Epithelial cell of umbilical artery (primary cell): ENCODE measurements around the gene EYA3. TPM values are rescaled to one million over a fixed set of nuclear protein-coding genes. Genes with fewer than 3 reads are reported as not detected.

Experiments used
- total RNA-seq: library from RNA; depleted of rRNA; stranded (reverse); fragments of >200 nt; gene quantifications from 2 replicates; pipeline ENCODE4 v1.2.3, GENCODE V29; 2014

Gene EYA3, protein sequence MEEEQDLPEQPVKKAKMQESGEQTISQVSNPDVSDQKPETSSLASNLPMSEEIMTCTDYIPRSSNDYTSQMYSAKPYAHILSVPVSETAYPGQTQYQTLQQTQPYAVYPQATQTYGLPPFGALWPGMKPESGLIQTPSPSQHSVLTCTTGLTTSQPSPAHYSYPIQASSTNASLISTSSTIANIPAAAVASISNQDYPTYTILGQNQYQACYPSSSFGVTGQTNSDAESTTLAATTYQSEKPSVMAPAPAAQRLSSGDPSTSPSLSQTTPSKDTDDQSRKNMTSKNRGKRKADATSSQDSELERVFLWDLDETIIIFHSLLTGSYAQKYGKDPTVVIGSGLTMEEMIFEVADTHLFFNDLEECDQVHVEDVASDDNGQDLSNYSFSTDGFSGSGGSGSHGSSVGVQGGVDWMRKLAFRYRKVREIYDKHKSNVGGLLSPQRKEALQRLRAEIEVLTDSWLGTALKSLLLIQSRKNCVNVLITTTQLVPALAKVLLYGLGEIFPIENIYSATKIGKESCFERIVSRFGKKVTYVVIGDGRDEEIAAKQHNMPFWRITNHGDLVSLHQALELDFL
- total RNA-seq = 11.4 and 14.0 TPM in 2 replicates

DNA sequence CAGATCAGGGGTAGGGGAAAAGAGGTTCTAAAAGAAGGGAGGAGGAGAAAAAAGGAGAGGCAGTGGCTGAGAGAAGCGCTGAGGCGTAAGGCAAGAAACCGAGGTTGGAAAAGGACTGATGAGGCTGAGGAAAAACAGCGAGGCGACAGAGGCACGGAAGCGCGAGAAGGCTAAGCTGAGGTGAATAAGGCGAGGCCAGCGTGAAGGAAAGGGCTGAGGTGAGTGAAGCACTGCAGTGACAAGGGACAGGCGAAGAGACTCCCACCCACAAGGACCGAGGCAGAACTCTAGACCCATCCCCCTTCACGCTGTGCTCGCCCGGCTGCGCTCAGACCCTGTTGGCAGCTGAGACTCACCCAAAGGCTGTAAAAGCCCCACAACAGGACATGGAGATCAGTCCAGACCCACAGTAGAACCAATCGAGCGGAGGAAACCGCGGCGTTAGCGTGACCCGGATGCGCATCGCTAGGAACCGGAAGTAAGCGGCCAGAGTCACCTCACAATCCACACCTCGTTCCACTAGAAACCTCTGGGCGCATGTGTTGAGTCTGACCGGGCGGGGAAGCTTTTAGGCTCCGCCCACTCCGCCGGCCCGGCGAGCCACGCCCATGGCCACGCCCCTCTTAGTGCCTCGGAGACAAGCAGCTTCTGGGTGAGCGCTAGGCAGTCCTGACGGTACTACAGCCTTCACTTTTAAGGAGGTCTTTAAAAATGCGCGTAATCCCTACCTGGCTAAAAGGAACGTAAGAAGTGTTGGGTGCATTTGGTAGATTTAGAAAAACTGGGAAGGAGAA lies at the start of gene EYA3:
TSS of gene EYA3 (minus strand) at position 443 of the 794 bp plus-strand sequence. CDS start 30,584 bp downstream, outside the sequence.

GRCh38 chr1:27959792-27960603 lies 128.4 kb downstream of the EYA3 start, which contains the start of gene XKR8:
XKR8 (plus strand) TSS chr1:27959973; CDS start chr1:27960070, 97 bp downstream.

DNA sequence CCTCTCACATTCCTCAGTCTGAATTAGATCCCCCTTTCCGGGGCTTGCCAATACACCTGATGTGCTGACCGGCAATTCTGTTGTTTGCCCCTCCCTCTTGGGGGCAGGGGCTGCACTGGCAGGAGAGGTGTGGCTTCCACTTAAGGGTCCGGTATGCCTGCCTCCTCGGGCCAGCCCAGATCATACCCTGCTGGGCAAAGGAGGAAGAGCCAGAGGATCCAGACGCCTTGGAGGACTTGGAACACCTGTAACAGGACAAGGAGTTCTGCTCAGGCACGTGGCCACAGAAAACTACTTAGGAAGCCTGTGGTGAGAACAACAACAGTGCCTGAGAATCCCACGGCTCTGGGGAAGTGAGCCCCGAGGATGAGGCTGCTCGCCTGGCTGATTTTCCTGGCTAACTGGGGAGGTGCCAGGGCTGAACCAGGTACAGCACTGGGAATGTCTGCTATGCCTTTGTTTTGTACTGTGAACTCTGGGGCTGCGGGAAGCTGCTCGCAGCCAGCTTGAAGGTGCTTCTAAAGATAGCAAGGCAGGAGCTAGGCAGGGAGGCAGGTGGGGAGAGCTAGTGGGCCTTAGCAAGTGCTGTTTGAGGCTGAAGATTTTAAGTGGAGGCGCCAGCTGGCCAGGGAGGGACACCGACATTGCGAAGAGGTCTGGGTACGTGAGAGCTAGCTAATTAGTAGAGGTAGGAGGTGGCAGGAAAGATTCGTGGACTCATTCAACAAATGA lies 153.4 kb downstream of the EYA3 start, which contains the start of gene SMPDL3B:
TSS of gene SMPDL3B (plus strand) at position 183 of the 732 bp plus-strand sequence. CDS start at position 367, 184 bp downstream.

Other genes with a start within 250 kb of the EYA3 start
- gene THEMIS2, start 216.1 kb downstream of the EYA3 start, total RNA-seq = 6.2 and 19.0 TPM in 2 replicates
- 30.5 and 55.2 TPM in 2 replicates for gene RPA2, start 174.0 kb downstream of the EYA3 start, total RNA-seq
- 0.15 and 0.32 TPM in 2 replicates for gene SMPDL3B, start 153.6 kb downstream of the EYA3 start, total RNA-seq
- 6.1 and 6.5 TPM in 2 replicates for gene XKR8, start 128.6 kb downstream of the EYA3 start, total RNA-seq
- under 0.01 TPM in 2 replicates for gene PTAFR, start 88.1 kb upstream of the EYA3 start, total RNA-seq
- 66.3 and 108 TPM in 2 replicates for gene DNAJC8, start 144.4 kb upstream of the EYA3 start, total RNA-seq
- gene ATP5IF1, start 147.5 kb upstream of the EYA3 start, total RNA-seq = 109 and 220 TPM in 2 replicates
- gene SESN2, start 170.9 kb upstream of the EYA3 start, total RNA-seq = 8.4 and 9.1 TPM in 2 replicates
- gene MED18, start 240.4 kb upstream of the EYA3 start, total RNA-seq = 25.2 and 27.6 TPM in 2 replicates